Activated naive CD4-positive, alpha-beta T cell treated with Interleukin-2 at 50 U/mL for 16 hours (primary cell): ENCODE results near the gene ARHGAP22.
"Not testable (repeated sequence)": the region's sequence is repeated elsewhere in the genome, so short reads cannot be mapped to it uniquely, and the experiment has no call there.

Experiments used
- DNase-seq: peaks from one replicate; pipeline ENCODE4 v3.0.0-alpha.2; 2020

ARHGAP22 gene

DNA sequence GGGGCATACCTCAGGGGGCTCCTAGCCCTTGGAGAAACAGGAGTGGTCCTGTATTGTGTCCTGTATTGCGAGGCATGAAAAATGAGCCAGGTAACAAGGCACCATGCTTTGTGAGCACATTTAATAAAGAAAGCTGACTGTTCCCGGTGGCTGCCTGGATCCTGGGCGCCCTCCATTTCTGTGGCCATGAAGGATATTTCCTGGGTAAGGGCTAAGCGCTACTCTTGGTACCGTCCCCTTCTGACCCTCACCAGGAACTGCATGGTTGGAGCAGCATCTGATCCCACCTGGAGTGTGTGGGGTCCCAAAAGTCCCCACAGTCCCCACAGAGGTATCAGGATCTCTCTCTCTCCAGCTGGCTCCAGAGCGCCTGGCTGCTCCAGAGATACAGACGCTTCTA lies 158.9 kb downstream of the ARHGAP22 start:
- no peak for DNase-seq

- no peak for DNase-seq
Measured at GRCh38 chr10:48444861-48445841, 159.7 kb downstream of the ARHGAP22 start.

DNA sequence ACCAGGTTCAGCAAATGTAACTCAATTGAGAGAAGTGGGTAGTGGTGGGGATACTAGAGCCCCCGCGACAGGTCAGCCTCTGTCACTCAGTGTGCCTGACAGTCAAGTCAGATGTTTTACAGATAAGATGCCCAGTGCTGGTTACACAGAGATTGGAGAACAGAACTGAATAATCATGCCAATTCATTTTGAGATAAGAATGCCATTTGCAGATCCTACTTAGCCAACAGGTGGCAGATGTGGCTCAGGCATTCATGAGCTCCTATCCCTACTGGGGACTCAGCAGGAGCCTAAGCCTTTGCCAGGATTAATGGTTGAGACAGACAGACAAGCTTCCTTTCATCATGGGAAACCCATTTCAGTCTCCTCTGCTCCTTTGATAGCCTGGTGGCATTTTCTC lies 160.6 kb downstream of the ARHGAP22 start:
- DNase-seq: no peak

DNA sequence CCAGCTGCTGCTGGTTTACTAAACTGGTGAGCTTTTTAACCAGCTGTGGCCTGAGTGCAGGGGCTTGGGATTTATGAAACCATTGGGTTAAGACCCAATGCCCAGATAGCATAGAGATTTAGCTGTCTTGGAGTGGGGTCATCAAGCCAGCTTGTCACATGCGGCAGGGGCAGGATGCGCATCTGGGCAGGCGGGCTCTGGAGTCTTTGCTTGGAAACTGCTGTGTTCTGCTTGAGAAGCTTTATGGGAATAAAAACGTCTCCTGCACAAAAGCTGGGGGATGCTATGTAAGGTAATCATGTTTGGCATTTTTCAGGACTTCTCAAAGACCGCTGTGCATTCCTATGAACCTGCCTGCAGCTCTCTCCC lies 162.1 kb downstream of the ARHGAP22 start:
- no peak for DNase-seq

DNA sequence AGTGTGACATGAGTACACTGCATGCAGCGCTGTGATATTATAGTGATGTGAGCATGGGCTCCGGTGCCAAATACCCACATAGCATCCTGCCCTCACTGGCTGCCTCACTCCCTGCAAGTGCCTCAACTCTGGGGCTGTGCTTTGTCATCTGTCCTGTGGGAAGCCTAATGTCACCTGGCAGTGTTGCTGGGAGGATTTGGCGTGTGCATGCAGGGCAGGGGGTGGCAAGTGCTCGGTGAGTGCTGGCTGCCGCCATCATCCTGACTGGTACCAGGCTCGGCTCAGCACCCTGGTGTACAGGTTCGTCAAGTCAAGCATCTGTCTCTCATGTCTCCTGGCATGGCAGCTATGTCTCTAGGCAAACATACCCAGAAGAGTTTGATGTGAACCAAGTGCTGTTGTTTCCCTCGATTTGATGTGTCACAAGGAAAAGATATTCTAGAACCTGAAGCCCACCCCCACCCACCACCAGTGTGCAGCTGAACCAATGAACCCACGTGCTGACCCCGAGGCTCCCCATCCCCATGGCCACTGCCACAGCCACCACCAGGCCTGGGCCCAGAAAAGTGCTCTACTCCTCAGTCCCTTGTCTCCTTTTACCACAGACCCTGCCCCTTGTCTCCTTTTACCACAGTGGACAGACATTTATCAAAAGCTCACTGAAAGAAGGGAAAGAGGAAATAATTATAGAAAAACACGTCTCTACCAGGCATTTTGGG lies 162.6 kb downstream of the ARHGAP22 start:
- no peak for DNase-seq

GRCh38 chr10:48440771-48441170 lies 164.1 kb downstream of the ARHGAP22 start:
- DNase-seq: no peak

DNA sequence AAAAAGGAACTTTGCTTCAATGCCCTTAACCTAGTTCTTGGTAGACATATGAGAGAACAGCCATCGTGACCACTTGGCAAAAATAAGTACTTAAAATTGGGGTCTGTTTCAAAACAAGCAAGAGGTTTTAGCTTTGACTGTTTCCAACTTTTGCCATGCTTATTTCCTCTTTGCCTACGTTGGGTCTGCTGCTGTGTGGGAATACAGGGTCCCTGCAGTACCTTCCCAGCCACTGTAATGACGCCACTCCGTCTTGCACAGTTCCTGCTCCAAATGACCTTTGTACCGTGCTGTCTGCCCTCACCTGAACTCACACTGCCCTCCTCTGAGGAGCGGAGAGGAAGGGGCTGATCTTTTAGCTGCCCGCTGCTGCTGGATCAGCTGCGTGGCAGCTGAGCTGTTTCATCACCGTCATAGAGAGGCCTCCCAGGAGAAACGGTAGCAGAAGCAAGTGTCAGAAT lies 165.3 kb downstream of the ARHGAP22 start:
- no peak for DNase-seq

DNA sequence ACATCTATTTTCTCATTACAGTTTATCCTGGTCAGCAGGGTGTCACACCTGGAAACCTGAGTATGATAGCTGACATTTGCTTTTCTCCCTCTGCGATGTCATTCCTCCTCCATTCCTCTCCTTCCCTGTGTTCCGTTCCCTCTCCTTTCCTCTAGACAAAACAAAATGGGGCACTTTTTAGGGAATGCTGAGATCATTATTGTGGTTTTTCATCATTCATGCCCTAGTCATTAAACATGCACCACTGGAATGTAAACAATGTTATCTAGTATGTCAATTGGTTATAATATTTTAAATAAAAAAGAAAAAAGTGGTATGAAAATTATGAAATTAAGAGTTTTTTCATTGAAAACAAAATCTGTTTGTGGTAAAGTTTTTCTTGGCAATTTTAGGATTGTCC lies 165.8 kb downstream of the ARHGAP22 start:
- no peak for DNase-seq

DNA sequence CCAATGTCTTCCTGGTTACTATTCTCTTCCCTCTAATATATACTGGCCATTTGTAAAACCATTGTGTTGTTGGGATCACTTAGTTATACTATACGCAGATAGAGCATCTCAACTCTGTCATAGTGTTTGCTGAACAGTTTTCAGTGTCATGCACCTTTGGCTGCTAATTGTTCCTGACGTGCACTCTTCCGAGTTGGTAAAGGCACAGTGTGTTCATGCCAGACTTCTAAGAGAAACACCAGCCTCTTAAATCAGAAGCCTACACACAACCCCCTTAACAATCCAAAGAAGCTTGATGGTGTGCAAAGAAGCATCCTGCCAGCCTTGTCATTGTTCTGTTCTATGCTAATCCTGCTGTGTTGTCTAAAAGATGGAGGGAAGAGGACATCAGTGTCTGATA lies 167.3 kb downstream of the ARHGAP22 start:
- DNase-seq: no peak

- DNase-seq: no peak
Measured at GRCh38 chr10:48431871-48432270, 173.0 kb downstream of the ARHGAP22 start.

- no peak for DNase-seq
Measured at GRCh38 chr10:48430402-48430993, 174.4 kb downstream of the ARHGAP22 start.

GRCh38 chr10:48429309-48429708 lies 175.6 kb downstream of the ARHGAP22 start:
- DNase-seq: no peak

GRCh38 chr10:48428896-48429295 lies 176.0 kb downstream of the ARHGAP22 start:
- DNase-seq: no peak

DNA sequence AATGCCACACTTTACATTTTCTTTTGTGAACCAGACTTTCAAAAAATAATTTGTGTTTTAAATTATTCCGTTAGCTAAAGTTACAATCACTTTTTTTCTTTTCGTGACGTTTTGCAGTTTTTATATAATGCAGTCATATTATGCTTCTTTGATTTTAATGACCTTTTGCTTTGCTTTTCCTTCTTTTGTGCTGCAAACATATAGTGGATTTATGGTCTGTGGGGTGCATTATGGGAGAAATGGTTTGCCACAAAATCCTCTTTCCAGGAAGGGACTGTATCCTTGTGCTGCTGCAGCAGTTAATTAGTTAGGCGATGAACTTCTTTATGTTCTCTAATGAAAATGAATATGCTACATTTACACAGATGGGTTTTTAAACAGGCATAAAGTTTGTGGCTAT lies 181.0 kb downstream of the ARHGAP22 start:
- no peak for DNase-seq

DNA sequence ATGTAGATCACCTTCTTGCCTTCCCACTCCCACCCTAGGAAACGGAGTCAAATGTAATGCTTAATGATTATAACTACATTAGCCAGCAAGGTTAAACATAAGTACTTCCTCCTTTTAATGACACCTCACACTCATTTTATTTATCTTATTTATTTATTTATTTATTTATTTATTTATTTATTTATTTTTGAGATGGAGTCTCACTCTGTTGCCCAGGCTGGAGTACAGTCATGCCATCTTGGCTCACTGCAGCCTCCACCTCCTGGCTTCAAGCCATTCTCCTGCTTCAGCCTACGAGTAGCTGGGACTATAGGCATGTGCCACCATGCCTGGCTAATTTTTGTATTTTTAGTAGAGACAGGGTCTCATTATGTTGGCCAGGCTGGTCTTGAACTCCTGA lies 183.0 kb downstream of the ARHGAP22 start:
- DNase-seq: not testable (repeated sequence)

DNA sequence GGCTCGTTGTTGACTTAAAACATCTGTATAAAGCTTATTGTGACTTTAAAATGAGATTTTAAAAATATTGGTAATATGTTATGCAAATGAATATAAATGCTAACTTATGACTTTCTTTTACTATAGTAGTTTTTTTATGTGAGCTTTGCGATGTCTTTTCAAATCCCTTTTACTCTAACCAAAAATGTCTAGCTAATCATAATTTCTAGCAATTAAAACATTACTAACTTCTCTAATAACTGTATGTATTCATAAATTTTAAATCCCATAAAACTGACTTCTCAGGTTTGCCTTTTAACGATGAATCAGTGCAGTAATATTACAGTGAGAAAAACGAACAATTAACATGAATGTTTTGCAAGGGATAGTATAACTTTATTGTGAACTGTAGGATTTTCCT lies 185.2 kb downstream of the ARHGAP22 start:
- DNase-seq: no peak

GRCh38 chr10:48418189-48418788 lies 186.6 kb downstream of the ARHGAP22 start:
- no peak for DNase-seq

DNA sequence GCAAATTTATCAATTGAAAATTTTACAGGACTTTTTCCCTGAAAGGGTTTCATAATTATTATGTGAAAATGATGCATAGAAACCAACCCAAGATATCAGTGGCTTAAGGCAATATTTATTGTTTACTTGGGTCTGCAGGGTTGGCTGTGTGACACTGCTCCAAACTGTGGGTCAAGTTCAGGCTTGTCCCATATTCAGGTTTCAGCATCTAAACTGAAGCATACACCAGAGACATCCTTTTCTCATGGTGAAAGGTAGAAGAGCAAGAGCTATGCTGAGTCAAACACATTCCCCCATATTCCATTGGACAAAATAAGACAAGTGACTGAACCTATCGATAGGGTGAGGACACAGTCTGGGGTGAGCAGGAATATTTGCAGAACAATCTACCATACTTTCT lies 187.5 kb downstream of the ARHGAP22 start:
- no peak for DNase-seq

DNA sequence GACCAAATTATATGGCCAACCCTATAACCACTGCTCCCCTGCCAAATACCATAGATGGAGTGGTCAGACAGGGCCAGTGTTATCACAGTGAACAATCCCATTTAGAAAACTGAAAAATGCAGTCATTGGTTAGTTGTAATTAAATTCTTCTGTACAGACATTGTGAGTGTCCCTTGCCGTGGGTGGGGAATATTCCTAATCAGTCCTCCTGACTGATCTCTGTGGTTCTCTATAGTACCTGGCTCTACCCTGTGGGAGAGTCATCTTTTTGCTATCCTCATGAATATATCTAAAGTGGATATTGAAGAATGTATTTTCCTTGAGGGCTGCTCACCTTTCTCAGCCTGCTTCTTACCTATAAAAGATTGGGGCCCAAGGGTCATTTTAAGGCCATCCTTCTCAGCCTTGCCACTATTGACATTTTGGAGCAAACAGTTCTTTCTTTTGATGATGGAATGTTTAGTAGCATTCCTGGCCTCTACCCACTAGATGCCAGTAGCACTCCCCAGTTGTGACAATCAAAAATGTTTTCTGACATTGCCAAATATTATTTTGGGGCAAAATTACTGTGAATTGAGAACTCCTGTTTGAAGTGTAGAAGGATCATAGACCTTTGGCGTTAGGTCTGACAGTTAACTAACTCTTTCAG lies 188.2 kb downstream of the ARHGAP22 start:
- DNase-seq: no peak

DNA sequence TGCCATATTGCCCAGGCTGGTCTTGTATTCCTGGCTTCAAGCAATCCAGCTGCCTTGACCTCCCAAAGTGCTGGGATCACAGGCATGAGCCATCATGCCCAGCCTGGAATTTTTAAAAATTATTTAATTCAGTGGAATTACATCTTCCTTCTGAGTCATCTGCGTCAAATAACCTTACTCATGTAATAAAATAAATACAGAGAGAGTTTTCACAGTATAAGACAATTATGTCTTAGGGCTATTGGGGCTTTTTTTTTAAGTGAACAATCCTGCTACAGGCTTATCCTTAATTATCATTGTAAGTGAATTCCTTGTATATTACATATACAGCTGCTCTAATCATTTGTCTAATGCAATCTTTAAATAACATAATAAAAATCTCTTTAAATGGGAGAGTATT lies 190.1 kb downstream of the ARHGAP22 start:
- DNase-seq: no peak

DNA sequence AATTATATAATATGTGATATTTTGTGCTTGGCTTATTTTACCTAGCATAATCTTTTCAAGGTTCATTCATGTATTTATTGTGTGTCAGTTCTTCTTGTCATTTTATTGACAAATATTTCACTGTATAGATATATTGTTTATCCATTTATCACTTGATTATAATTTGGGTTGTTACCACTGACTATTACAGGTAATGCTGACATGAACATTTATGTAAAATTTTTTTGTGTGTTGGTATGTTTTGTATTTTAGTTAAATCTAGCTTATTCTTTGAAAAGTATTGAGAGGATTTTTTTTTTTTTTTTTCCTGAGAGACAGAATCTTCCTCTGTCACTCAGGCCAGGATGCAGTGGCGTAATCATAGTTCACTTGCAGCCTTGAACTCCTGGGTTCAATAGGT lies 190.7 kb downstream of the ARHGAP22 start:
- DNase-seq: no peak

- DNase-seq: no peak
Measured at GRCh38 chr10:48412933-48413332, 191.9 kb downstream of the ARHGAP22 start.

GRCh38 chr10:48412081-48412480 lies 192.8 kb downstream of the ARHGAP22 start:
- no peak for DNase-seq
